ENCODE data around the gene KSR1. TPM values are rescaled to one million over a fixed set of nuclear protein-coding genes. Genes with fewer than 3 reads are reported as not detected.

The KSR1 gene
- total and polyA plus RNA-seq, 4 donors: 19.0 to 75.7 (median 42.6) TPM

- H3K27ac ChIP-seq (ENCODE audit: low read depth in 1 of 2, low read length in 2 of 2): no peak overlapping the region
- WGBS, 2 donors: 95 to 96% methylated on average over 6 of the region's 6 CpGs
- H3K4me1 ChIP-seq (ENCODE audit: control insufficient read depth in 1 of 2, insufficient read depth in 2 of 2, low read length in 2 of 2): no peaks in the 10 kb centered on the region
- no peak for ATAC-seq (ENCODE audit: low FRiP score)
- no peak overlapping the region for H3K4me3 ChIP-seq (ENCODE audit: low read length in 2 of 2)
- no peaks in the 10 kb centered on the region for H3K9me3 ChIP-seq (ENCODE audit: control insufficient read depth, low read length)
- H3K27me3 ChIP-seq (ENCODE audit: control insufficient read depth in 1 of 2, insufficient read depth in 2 of 2, low read length in 1 of 2): no peaks in the 10 kb centered on the region
- H3K36me3 ChIP-seq (ENCODE audit: control insufficient read depth in 1 of 2, insufficient read depth in 2 of 2, low read length in 1 of 2): no peaks in the 10 kb centered on the region
- intact Hi-C loops (cut with DNase I): no loop called here
- DNase-seq: no peak
Observed at GRCh38 chr17:27541301-27542023, 85.2 kb downstream of the KSR1 start.

DNA sequence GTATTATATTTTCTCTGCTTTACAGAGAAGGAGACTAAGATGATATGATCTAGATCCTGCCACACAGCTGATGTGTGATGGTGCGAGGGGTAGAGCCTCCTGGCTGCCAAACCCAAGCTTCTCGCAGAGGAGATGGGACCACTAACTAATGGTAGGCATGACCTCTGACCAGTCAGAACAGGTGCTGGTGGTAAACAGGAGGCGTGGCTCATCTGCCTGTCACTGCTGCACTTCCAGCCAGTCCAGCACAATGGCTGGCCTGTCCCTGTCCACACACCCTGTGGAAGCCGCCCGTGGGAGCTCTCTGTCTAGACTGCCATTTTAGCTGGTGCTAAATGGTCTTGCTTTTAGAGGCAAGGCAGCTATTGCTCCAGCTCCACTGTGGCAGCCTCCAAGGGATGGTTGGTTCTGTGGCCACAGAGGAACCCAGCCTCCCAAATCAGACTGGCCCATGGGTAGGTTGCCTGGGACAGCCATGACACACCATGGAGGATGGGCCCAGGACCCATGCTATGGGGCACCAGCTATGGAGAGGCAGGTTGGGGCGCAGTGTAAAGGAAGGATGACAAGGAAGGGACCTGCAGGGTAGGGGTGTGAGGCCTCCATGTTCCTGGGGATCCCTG lies 86.7 kb downstream of the KSR1 start:
- H3K4me1 ChIP-seq (ENCODE audit: control insufficient read depth in 1 of 2, insufficient read depth in 2 of 2, low read length in 2 of 2): no peaks in the 10 kb centered on the region
- H3K27ac ChIP-seq (ENCODE audit: low read depth in 1 of 2, low read length in 2 of 2): no peak overlapping the region
- WGBS, 2 donors: 97 to 100% methylated on average over 6 of the region's 6 CpGs

DNA sequence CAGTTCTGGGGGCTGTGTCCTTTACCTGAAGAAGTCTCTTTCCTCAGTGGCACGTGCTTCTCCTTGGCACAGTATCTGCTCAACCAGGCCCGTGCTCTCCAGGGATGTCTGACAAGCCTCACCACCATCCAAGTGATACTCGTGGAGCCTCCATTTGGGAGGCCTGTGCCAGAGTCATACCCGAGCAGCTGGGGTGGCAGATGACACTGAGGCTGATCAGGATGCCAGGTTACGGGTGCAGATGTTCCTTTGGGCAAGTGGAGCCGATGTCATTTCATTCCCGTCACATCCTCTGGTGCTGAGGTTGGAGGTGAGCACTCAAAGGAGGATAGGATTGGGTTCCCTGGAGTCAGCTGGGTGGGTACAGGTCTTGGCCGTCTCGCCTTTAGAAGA lies 87.2 kb downstream of the KSR1 start:
- Histone ChIP-seq H3K4me1 (ENCODE audit: control insufficient read depth in 1 of 2, insufficient read depth in 2 of 2, low read length in 2 of 2) (no peaks in the 10 kb centered on the region), H3K9me3 (ENCODE audit: control insufficient read depth, low read length) (no peaks in the 10 kb centered on the region), H3K27ac (ENCODE audit: low read depth in 1 of 2, low read length in 2 of 2) (no peak overlapping the region), H3K36me3 (ENCODE audit: control insufficient read depth in 1 of 2, insufficient read depth in 2 of 2, low read length in 1 of 2) (no peaks in the 10 kb centered on the region), H3K27me3 (ENCODE audit: control insufficient read depth in 1 of 2, insufficient read depth in 2 of 2, low read length in 1 of 2) (no peaks in the 10 kb centered on the region), H3K4me3 (ENCODE audit: low read length in 2 of 2) (no peak overlapping the region)
- 90 to 97% methylated on average over 9 of the region's 9 CpGs for WGBS, 2 donors
- intact Hi-C loops (cut with DNase I): no loop called here
- no peak for ATAC-seq (ENCODE audit: low FRiP score)
- DNase-seq: peak in 1 of 2 donors; percentile 54

More for the DNA sequence above, 86.7 kb downstream of the KSR1 start:
- Histone ChIP-seq H3K9me3 (ENCODE audit: control insufficient read depth, low read length) (no peaks in the 10 kb centered on the region), H3K36me3 (ENCODE audit: control insufficient read depth in 1 of 2, insufficient read depth in 2 of 2, low read length in 1 of 2) (no peaks in the 10 kb centered on the region), H3K4me3 (ENCODE audit: low read length in 2 of 2) (no peak overlapping the region), H3K27me3 (ENCODE audit: control insufficient read depth in 1 of 2, insufficient read depth in 2 of 2, low read length in 1 of 2) (no peaks in the 10 kb centered on the region)
- DNase-seq: peak in 1 of 2 donors; percentile 46
- ATAC-seq (ENCODE audit: low FRiP score): no peak
- intact Hi-C loops (cut with DNase I): no loop called here

- H3K36me3 ChIP-seq (ENCODE audit: control insufficient read depth in 1 of 2, insufficient read depth in 2 of 2, low read length in 1 of 2): no peaks in the 10 kb centered on the region
- H3K9me3 ChIP-seq (ENCODE audit: control insufficient read depth, low read length): no peaks in the 10 kb centered on the region
- H3K27me3 ChIP-seq (ENCODE audit: control insufficient read depth in 1 of 2, insufficient read depth in 2 of 2, low read length in 1 of 2): no peaks in the 10 kb centered on the region
- intact Hi-C loops (cut with DNase I): no loop called here
- ATAC-seq (ENCODE audit: low FRiP score) (no peak), DNase-seq (no peak)
- no peaks in the 10 kb centered on the region for H3K4me1 ChIP-seq (ENCODE audit: control insufficient read depth in 1 of 2, insufficient read depth in 2 of 2, low read length in 2 of 2)
- no peak overlapping the region for H3K27ac ChIP-seq (ENCODE audit: low read depth in 1 of 2, low read length in 2 of 2)
- WGBS, 2 donors: 92 to 97% methylated on average over 9 of the region's 9 CpGs
- H3K4me3 ChIP-seq (ENCODE audit: low read length in 2 of 2): no peak overlapping the region
Observed at GRCh38 chr17:27543958-27544349, 87.7 kb downstream of the KSR1 start.

- Histone ChIP-seq H3K27me3 (ENCODE audit: control insufficient read depth in 1 of 2, insufficient read depth in 2 of 2, low read length in 1 of 2) (no peaks in the 10 kb centered on the region), H3K4me3 (ENCODE audit: low read length in 2 of 2) (no peak overlapping the region), H3K4me1 (ENCODE audit: control insufficient read depth in 1 of 2, insufficient read depth in 2 of 2, low read length in 2 of 2) (no peaks in the 10 kb centered on the region), H3K36me3 (ENCODE audit: control insufficient read depth in 1 of 2, insufficient read depth in 2 of 2, low read length in 1 of 2) (no peaks in the 10 kb centered on the region), H3K9me3 (ENCODE audit: control insufficient read depth, low read length) (no peaks in the 10 kb centered on the region), H3K27ac (ENCODE audit: low read depth in 1 of 2, low read length in 2 of 2) (no peak overlapping the region)
- DNase-seq (peak in 1 of 2 donors; percentile 49), ATAC-seq (ENCODE audit: low FRiP score) (no peak)
- intact Hi-C loops (cut with DNase I): no loop called here
- 93 to 94% methylated on average over 10 of the region's 10 CpGs for WGBS, 2 donors
Observed at GRCh38 chr17:27544350-27545131, 88.3 kb downstream of the KSR1 start.

DNA sequence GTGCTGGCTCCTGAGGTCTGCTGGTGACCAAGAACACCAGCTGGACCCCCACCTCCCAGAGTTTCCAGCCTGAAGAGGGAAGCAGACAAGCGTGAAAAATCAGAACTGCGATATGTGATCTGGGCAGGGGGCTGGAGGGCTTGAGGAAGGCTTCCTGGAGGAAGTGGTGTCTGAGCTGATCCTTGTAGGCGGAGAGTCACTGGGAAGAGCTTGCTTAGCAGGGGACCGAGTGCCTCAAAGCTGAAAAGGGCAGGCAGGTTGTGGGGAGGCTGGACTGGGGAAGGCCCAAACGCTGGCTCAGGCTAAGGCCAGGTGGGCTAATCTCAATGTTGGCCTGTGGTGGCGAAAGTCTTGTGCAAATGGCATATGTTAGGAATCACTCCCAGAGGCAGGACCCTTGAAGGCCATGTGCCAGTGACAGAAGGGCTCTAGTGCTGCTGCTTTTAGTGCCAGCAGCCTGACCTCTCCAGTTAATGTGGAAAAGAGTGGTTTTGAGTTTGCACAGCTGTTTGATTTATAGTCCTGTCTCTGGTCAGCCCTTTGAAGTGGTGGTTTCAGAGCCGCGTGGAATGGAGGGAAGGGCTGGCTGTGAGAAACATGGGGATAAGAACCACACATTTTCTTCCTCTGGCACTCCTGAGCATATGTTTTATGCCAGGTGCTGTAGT lies 89.4 kb downstream of the KSR1 start:
- no peak for DNase-seq
- H3K27ac ChIP-seq (ENCODE audit: low read depth in 1 of 2, low read length in 2 of 2): no peak overlapping the region
- ATAC-seq (ENCODE audit: low FRiP score): no peak
- H3K4me3 ChIP-seq (ENCODE audit: low read length in 2 of 2): no peak overlapping the region
- H3K4me1 ChIP-seq (ENCODE audit: control insufficient read depth in 1 of 2, insufficient read depth in 2 of 2, low read length in 2 of 2): no peaks in the 10 kb centered on the region
- no peaks in the 10 kb centered on the region for H3K36me3 ChIP-seq (ENCODE audit: control insufficient read depth in 1 of 2, insufficient read depth in 2 of 2, low read length in 1 of 2)
- no peaks in the 10 kb centered on the region for H3K9me3 ChIP-seq (ENCODE audit: control insufficient read depth, low read length)
- no peaks in the 10 kb centered on the region for H3K27me3 ChIP-seq (ENCODE audit: control insufficient read depth in 1 of 2, insufficient read depth in 2 of 2, low read length in 1 of 2)
- 91 to 93% methylated on average over 8 of the region's 8 CpGs for WGBS, 2 donors
- intact Hi-C loops (cut with DNase I): no loop called here

GRCh38 chr17:27546624-27547300 lies 90.5 kb downstream of the KSR1 start:
- Histone ChIP-seq H3K4me1 (ENCODE audit: control insufficient read depth in 1 of 2, insufficient read depth in 2 of 2, low read length in 2 of 2) (no peaks in the 10 kb centered on the region), H3K36me3 (ENCODE audit: control insufficient read depth in 1 of 2, insufficient read depth in 2 of 2, low read length in 1 of 2) (no peaks in the 10 kb centered on the region), H3K27me3 (ENCODE audit: control insufficient read depth in 1 of 2, insufficient read depth in 2 of 2, low read length in 1 of 2) (no peaks in the 10 kb centered on the region), H3K4me3 (ENCODE audit: low read length in 2 of 2) (no peak overlapping the region), H3K27ac (ENCODE audit: low read depth in 1 of 2, low read length in 2 of 2) (no peak overlapping the region), H3K9me3 (ENCODE audit: control insufficient read depth, low read length) (no peaks in the 10 kb centered on the region)
- no peak for DNase-seq
- 74 to 85% methylated on average over 7 of the region's 7 CpGs for WGBS, 2 donors
- intact Hi-C loops (cut with DNase I): no loop called here
- no peak for ATAC-seq (ENCODE audit: low FRiP score)

- ATAC-seq (ENCODE audit: low FRiP score) (no peak), DNase-seq (no peak)
- Histone ChIP-seq H3K4me1 (ENCODE audit: control insufficient read depth in 1 of 2, insufficient read depth in 2 of 2, low read length in 2 of 2) (no peaks in the 10 kb centered on the region), H3K9me3 (ENCODE audit: control insufficient read depth, low read length) (no peaks in the 10 kb centered on the region), H3K27ac (ENCODE audit: low read depth in 1 of 2, low read length in 2 of 2) (no peak overlapping the region), H3K36me3 (ENCODE audit: control insufficient read depth in 1 of 2, insufficient read depth in 2 of 2, low read length in 1 of 2) (no peaks in the 10 kb centered on the region), H3K4me3 (ENCODE audit: low read length in 2 of 2) (no peak overlapping the region), H3K27me3 (ENCODE audit: control insufficient read depth in 1 of 2, insufficient read depth in 2 of 2, low read length in 1 of 2) (no peaks in the 10 kb centered on the region)
- WGBS, 2 donors: 65 to 87% methylated on average over 4 of the region's 4 CpGs
- intact Hi-C loops (cut with DNase I): no loop called here
Observed at GRCh38 chr17:27547301-27547683, 91.0 kb downstream of the KSR1 start.

Measured in aorta (tissue), 5 donors.